ENCODE data around the gene ISY1.

ISY1 gene

GRCh38 chr3:129085165-129085715 is 75.6 kb downstream of the ISY1 start:
- no peak for DNase-seq

GRCh38 chr3:129084501-129084900 is 76.4 kb downstream of the ISY1 start:
- no peak for DNase-seq

GRCh38 chr3:129082026-129082425 is 78.8 kb downstream of the ISY1 start:
- no peak for DNase-seq

GRCh38 chr3:129081503-129081902 is 79.4 kb downstream of the ISY1 start:
- DNase-seq: no peak

DNA sequence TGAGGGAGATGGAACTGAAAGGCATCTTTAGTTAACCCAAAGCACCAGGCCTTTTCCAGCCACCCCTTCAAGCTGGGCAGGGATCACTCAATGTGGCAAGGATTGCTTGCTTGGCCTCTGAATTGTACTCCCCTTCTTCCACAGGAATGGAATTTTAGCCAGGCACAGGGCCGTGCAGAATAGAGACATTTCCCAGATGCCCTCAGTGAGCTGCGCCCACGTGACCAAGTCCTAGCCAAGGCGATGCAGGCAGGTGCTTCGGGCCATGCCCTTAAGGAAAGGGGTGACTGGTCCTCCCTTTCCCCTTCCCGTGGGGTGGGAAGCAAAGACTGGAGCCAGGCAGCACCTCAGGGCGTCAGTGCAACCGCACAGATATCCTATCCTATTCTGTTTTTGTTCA is 82.4 kb downstream of the ISY1 start:
- DNase-seq: no peak
